ENCODE results near the gene SLC26A6. TPM values are rescaled to one million over a fixed set of nuclear protein-coding genes. Genes with fewer than 3 reads are reported as not detected.

The SLC26A6 gene
- polyA plus RNA-seq, 1 donor (not counting 4 experiments of a cell fraction or from before 2014, with no cell fraction given), result 24.9 TPM

DNA sequence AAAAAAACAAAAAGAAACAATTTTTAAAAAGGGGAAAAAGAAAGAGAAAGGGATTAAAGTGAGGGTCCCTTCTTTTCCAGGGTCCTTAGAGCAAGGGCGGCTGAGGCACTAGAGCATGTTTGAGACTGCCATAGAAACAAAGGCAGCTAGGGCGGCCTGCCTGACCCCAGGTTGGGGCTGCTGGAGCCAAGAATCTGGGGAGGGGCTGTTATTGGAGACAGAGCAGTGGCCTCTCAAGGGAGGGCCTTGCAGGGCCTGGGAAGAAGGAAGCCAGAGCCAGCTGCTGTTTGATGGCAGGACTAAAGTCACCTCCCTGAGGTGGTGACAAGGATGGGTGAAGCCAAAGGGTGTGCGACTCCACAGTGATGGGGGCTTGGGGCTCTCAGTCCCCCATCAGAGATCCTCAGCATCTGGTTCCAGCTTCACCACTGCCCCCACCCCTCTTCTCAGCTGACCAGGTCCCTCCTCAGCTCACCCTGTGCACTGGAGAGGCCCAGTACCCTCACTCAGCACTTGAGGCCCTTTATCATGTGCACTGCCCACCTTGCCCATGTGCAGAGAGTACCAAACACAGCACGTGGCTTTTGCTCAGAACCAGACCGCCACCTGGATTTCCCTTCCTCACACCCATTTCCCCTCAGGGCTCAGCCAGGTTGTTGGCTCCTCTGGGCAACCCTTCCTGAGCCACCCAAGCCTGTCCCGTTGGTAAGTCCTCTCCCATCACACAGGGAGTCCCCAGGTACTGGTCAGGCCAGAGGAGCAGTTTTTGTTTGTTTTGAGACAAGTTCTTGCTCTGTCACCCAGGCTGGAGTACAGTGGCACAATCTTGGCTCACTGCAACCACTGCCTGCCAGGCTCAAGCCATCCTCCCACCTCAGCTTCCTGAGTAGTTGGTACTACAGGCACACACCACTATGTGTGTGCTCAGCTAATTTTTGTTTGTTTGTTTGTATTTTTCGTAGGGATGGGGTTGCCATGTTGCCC, 15.4 kb downstream of the SLC26A6 start:
- Histone ChIP-seq H3K9me3 (ENCODE audit: control insufficient read depth, low read depth, low read length) (peaks cover 6% of the 10 kb centered on the region), H4K20me1 (ENCODE audit: control insufficient read depth, extremely low read depth, insufficient read depth, low read length) (no peaks in the 10 kb centered on the region), H3K4me3 (ENCODE audit: control insufficient read depth in 2 of 3, extremely low read depth in 1 of 3, insufficient read depth in 2 of 3, low read depth in 1 of 3, low read length in 3 of 3) (no peak overlapping the region), H3K27me3 (ENCODE audit: control insufficient read depth, extremely low read depth, insufficient read depth, low read length) (no peaks in the 10 kb centered on the region), H3K9ac (ENCODE audit: control insufficient read depth, extremely low read depth, insufficient read depth, low read length) (no peak overlapping the region), H3K36me3 (ENCODE audit: control insufficient read depth in 2 of 2, extremely low read depth in 1 of 2, insufficient read depth in 2 of 2, low read length in 2 of 2) (peaks cover 3 to 4% of the 10 kb centered on the region in 2 experiments), H2AFZ (ENCODE audit: control insufficient read depth, low read length) (no peak overlapping the region), H3K79me2 (ENCODE audit: control insufficient read depth, insufficient read depth, low read length) (no peaks in the 10 kb centered on the region), H3K4me1 (ENCODE audit: control insufficient read depth, extremely low read depth, insufficient read depth, low read length) (no peaks in the 10 kb centered on the region), H3K4me2 (ENCODE audit: control insufficient read depth, extremely low read depth, insufficient read depth, low read depth, low read length) (no peak overlapping the region), H3K27ac (ENCODE audit: control insufficient read depth, insufficient read depth, low read length) (no peak overlapping the region), H3K9me1 (ENCODE audit: control insufficient read depth, extremely low read depth, insufficient read depth, low read length) (no peaks in the 10 kb centered on the region)
- TF ChIP-seq, protein P1, sequence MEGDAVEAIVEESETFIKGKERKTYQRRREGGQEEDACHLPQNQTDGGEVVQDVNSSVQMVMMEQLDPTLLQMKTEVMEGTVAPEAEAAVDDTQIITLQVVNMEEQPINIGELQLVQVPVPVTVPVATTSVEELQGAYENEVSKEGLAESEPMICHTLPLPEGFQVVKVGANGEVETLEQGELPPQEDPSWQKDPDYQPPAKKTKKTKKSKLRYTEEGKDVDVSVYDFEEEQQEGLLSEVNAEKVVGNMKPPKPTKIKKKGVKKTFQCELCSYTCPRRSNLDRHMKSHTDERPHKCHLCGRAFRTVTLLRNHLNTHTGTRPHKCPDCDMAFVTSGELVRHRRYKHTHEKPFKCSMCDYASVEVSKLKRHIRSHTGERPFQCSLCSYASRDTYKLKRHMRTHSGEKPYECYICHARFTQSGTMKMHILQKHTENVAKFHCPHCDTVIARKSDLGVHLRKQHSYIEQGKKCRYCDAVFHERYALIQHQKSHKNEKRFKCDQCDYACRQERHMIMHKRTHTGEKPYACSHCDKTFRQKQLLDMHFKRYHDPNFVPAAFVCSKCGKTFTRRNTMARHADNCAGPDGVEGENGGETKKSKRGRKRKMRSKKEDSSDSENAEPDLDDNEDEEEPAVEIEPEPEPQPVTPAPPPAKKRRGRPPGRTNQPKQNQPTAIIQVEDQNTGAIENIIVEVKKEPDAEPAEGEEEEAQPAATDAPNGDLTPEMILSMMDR (optimal IDR thresholded peaks at IDR 0.05 in 1 of 3, IDR thresholded peaks at IDR 0.05 in 1 of 3, conservative IDR thresholded peaks at IDR 0.05 in 1 of 3; ENCODE audit: extremely low read depth in 1 of 3, insufficient read depth in 2 of 3, low read length in 3 of 3), result no peak
- TF ChIP-seq EZH2 (IDR thresholded peaks at IDR 0.05; ENCODE audit: low read length), result no peak
- dilution Hi-C loops (cut with MboI; ENCODE audit: extremely low pct_ligation_motif_present, low sequenced_read_pairs), result no loop called here
- DNase-seq (ENCODE audit: low read depth, low spot score), result no peak
- FAIRE-seq, result no peak

DNA sequence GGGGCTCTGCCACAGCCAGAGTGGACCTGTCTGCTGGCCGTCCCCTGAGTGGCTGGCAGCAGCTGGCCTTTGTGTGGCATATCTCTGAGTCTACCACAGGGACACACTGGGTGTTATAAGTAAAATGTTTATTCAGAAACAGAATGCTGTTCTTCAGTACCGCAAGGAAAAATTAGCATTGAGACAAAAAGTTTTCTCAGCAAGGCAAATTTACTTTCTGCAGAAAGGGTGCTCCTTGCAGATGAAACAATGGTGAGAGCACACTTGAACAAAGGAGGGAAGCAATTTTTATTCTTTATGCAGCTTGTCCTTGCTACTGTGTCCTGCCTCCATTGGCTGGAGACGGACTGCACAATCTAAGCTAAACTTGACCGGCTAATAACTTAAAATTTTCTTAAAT, 17.7 kb downstream of the SLC26A6 start:
- H3K4me2 ChIP-seq (ENCODE audit: control insufficient read depth, extremely low read depth, insufficient read depth, low read depth, low read length), result no peak overlapping the region
- peaks cover 8% of the 10 kb centered on the region for H3K4me1 ChIP-seq (ENCODE audit: control insufficient read depth, extremely low read depth, insufficient read depth, low read length)
- H4K20me1 ChIP-seq (ENCODE audit: control insufficient read depth, extremely low read depth, insufficient read depth, low read length), result no peaks in the 10 kb centered on the region
- TF ChIP-seq, protein P1 (optimal IDR thresholded peaks at IDR 0.05 in 1 of 3, IDR thresholded peaks at IDR 0.05 in 1 of 3, conservative IDR thresholded peaks at IDR 0.05 in 1 of 3; ENCODE audit: extremely low read depth in 1 of 3, insufficient read depth in 2 of 3, low read length in 3 of 3), result no peak
- no peak for TF ChIP-seq EZH2 (IDR thresholded peaks at IDR 0.05; ENCODE audit: low read length)
- no peaks in the 10 kb centered on the region for H3K27me3 ChIP-seq (ENCODE audit: control insufficient read depth, extremely low read depth, insufficient read depth, low read length)
- no peak overlapping the region for H3K4me3 ChIP-seq (ENCODE audit: control insufficient read depth in 2 of 3, extremely low read depth in 1 of 3, insufficient read depth in 2 of 3, low read depth in 1 of 3, low read length in 3 of 3)
- no peaks in the 10 kb centered on the region for H3K9me1 ChIP-seq (ENCODE audit: control insufficient read depth, extremely low read depth, insufficient read depth, low read length)
- H3K9ac ChIP-seq (ENCODE audit: control insufficient read depth, extremely low read depth, insufficient read depth, low read length), result no peak overlapping the region
- no peaks in the 10 kb centered on the region for H3K79me2 ChIP-seq (ENCODE audit: control insufficient read depth, insufficient read depth, low read length)
- FAIRE-seq (no peak), DNase-seq (ENCODE audit: low read depth, low spot score) (no peak)
- no peak overlapping the region for H2AFZ ChIP-seq (ENCODE audit: control insufficient read depth, low read length)
- H3K36me3 ChIP-seq (ENCODE audit: control insufficient read depth in 2 of 2, extremely low read depth in 1 of 2, insufficient read depth in 2 of 2, low read length in 2 of 2), result no peaks in the 10 kb centered on the region
- peaks cover 6% of the 10 kb centered on the region for H3K9me3 ChIP-seq (ENCODE audit: control insufficient read depth, low read depth, low read length)
- dilution Hi-C loops (cut with MboI; ENCODE audit: extremely low pct_ligation_motif_present, low sequenced_read_pairs), result no loop called here
- H3K27ac ChIP-seq (ENCODE audit: control insufficient read depth, insufficient read depth, low read length), result no peak overlapping the region

Measured in keratinocyte (primary cell).